OCI-LY3 (cell line): ENCODE data around the gene EPHA3.

Source experiments
- H2AFZ ChIP-seq: fragments of 200-600, 300-600 bp; shearing (Covaris generic); 2 replicates; pipeline ENCODE4 v1.6.0; 2014; ENCODE audit warnings: antibody characterized with exemption, low read depth, low read length
- H3K27ac ChIP-seq: fragments of 200-600, 300-600 bp; sonication (generic); 2 replicates; pipeline ENCODE4 v1.5.1; 2014; ENCODE audit warnings: mild to moderate bottlenecking, low read length, moderate library complexity, mixed read lengths
- H3K27me3 ChIP-seq: fragments of 200-600, 300-600 bp; sonication (generic); 2 replicates; pipeline ENCODE4 v1.6.1; 2014; ENCODE audit warnings: low read depth, low read length, mixed read lengths
- H3K36me3 ChIP-seq: fragments of 200-600, 300-600 bp; sonication (generic); replicated peaks from 2 replicates; pipeline ENCODE3; 2014; ENCODE audit warnings: low read depth, low read length, mixed read lengths
- H3K4me1 ChIP-seq: fragments of 300-600, 200-600 bp; sonication (generic); 2 replicates; pipeline ENCODE4 v1.6.1; 2014; ENCODE audit warnings: low read length, mixed read lengths
- H3K4me2 ChIP-seq: fragments of 200-600, 300-600 bp; sonication (generic); 2 replicates; pipeline ENCODE4 v1.6.1; 2014; ENCODE audit warnings: low read length, mixed read lengths
- H3K4me3 ChIP-seq: fragments of 300-600, 200-600 bp; sonication (generic); 2 replicates; pipeline ENCODE4 v1.5.1; 2014; ENCODE audit warnings: antibody characterized with exemption, mild to moderate bottlenecking, low read length, moderate library complexity
- H3K79me2 ChIP-seq: fragments of 300-600, 200-600 bp; shearing (Covaris generic); 2 replicates; pipeline ENCODE4 v1.6.1; 2014; ENCODE audit warnings: mild to moderate bottlenecking, low read length, mixed read lengths
- H3K9ac ChIP-seq: fragments of 300-600, 200-600 bp; shearing (Covaris generic); 2 replicates; pipeline ENCODE4 v1.6.0; 2014; ENCODE audit warnings: mild to moderate bottlenecking, low read length, moderate library complexity
- H3K9me3 ChIP-seq: fragments of 200-600, 300-600 bp; shearing (Covaris generic); 2 replicates; pipeline ENCODE4 v1.6.1; 2014; ENCODE audit warnings: low read length, mixed read lengths; ENCODE audit not compliant: insufficient read depth
- H4K20me1 ChIP-seq: fragments of 200-600, 300-600 bp; sonication (generic); 2 replicates; pipeline ENCODE4 v1.6.1; 2016; ENCODE audit warnings: low read length, mixed read lengths; ENCODE audit not compliant: insufficient read depth
- CTCF ChIP-seq: fragments of 200-600, 300-600 bp; sonication (generic); IDR thresholded peaks from 2 replicates; pipeline ENCODE4 v1.5.1; 2014; ENCODE audit warnings: antibody characterized with exemption, low read length, low read depth
- EZH2phosphoT487 ChIP-seq: fragments of 200-600 bp; shearing (Covaris generic); IDR thresholded peaks from 2 replicates; pipeline ENCODE4 v1.6.1; 2018; ENCODE audit warnings: antibody characterized with exemption, mixed run types, low read depth

Gene EPHA3

GRCh38 chr3:89256395-89256794 lies 149.0 kb downstream of the EPHA3 start:
- H3K27ac ChIP-seq, result no peak overlapping the region
- no peaks in the 10 kb centered on the region for H3K79me2 ChIP-seq
- no peaks in the 10 kb centered on the region for H3K4me1 ChIP-seq
- H4K20me1 ChIP-seq, result no peaks in the 10 kb centered on the region
- H3K9ac ChIP-seq, result no peak overlapping the region
- H3K27me3 ChIP-seq, result no peaks in the 10 kb centered on the region
- H3K36me3 ChIP-seq, result no peaks in the 10 kb centered on the region
- H2AFZ ChIP-seq, result no peak overlapping the region
- H3K9me3 ChIP-seq, result no peaks in the 10 kb centered on the region
- TF ChIP-seq EZH2phosphoT487, result no peak
- no peak for TF ChIP-seq CTCF
- no peak overlapping the region for H3K4me2 ChIP-seq
- H3K4me3 ChIP-seq, result no peak overlapping the region

DNA sequence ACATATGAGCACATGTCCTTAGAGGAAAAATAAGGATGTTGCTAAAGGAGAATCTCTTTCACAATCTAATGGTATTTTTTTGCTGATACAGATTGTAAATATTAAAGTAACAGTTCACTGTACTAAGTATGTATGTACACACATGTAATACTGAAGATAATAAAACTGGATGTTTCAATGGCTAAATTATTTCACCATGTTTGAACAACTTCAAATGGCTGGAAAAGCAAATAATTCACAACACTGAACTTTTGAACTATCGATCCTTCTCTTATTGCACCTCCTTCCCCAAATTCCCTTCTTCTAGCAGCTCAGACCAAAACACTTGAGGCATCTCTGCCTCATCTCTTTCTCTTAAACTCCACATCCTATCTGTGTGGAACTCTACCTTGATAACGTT lies 149.5 kb downstream of the EPHA3 start:
- Histone ChIP-seq H2AFZ (no peak overlapping the region; the same call in 1 of the 2 replicates), H3K4me2 (no peak overlapping the region), H3K9me3 (no peaks in the 10 kb centered on the region), H3K4me1 (no peaks in the 10 kb centered on the region), H4K20me1 (no peaks in the 10 kb centered on the region), H3K79me2 (no peaks in the 10 kb centered on the region), H3K27ac (no peak overlapping the region), H3K4me3 (no peak overlapping the region), H3K9ac (no peak overlapping the region), H3K36me3 (no peaks in the 10 kb centered on the region), H3K27me3 (no peaks in the 10 kb centered on the region)
- TF ChIP-seq EZH2phosphoT487 (no peak), CTCF (no peak)

- Histone ChIP-seq H3K27me3 (no peaks in the 10 kb centered on the region), H3K27ac (no peak overlapping the region), H3K4me3 (no peak overlapping the region), H3K79me2 (no peaks in the 10 kb centered on the region), H2AFZ (peak overlapping the region; percentile 82), H3K4me1 (no peaks in the 10 kb centered on the region), H3K9me3 (no peaks in the 10 kb centered on the region), H3K4me2 (no peak overlapping the region), H3K9ac (no peak overlapping the region), H3K36me3 (no peaks in the 10 kb centered on the region), H4K20me1 (no peaks in the 10 kb centered on the region)
- TF ChIP-seq EZH2phosphoT487, result no peak
- TF ChIP-seq CTCF, result no peak
Measured at GRCh38 chr3:89260721-89261120, 153.3 kb downstream of the EPHA3 start.

- H3K36me3 ChIP-seq, result no peaks in the 10 kb centered on the region
- H3K9ac ChIP-seq, result no peak overlapping the region
- H3K27me3 ChIP-seq, result no peaks in the 10 kb centered on the region
- no peak overlapping the region for H3K4me2 ChIP-seq
- no peaks in the 10 kb centered on the region for H3K4me1 ChIP-seq
- no peak overlapping the region for H2AFZ ChIP-seq
- no peaks in the 10 kb centered on the region for H4K20me1 ChIP-seq
- no peak overlapping the region for H3K27ac ChIP-seq
- no peaks in the 10 kb centered on the region for H3K79me2 ChIP-seq
- no peaks in the 10 kb centered on the region for H3K9me3 ChIP-seq
- TF ChIP-seq EZH2phosphoT487 (no peak), CTCF (no peak)
- H3K4me3 ChIP-seq, result no peak overlapping the region
Measured at GRCh38 chr3:89261673-89262072, 154.3 kb downstream of the EPHA3 start.
